Endometrial microvascular endothelial cells (primary cell): ENCODE measurements around the gene GPC2. TPM values are rescaled to one million over a fixed set of nuclear protein-coding genes. Genes with fewer than 3 reads are reported as not detected.

ENCODE experiments used
- in situ Hi-C: cut with HindIII; loops from 2 replicates; pipeline ENCODE4 v1.10.0; 2017; ENCODE audit warnings: low sequenced_read_pairs, low pct_unique_long_range_greater_than_20kb; ENCODE audit errors: inconsistent ontology term
- total RNA-seq: library from RNA; depleted of rRNA; stranded (reverse); fragments of >200 nt; gene quantifications from one replicate; pipeline ENCODE4 v1.2.3, GENCODE V29; 2015; ENCODE audit errors: inconsistent ontology term

The GPC2 gene
- total RNA-seq, 1 donor from 2014 or later, result 0.09 TPM

DNA sequence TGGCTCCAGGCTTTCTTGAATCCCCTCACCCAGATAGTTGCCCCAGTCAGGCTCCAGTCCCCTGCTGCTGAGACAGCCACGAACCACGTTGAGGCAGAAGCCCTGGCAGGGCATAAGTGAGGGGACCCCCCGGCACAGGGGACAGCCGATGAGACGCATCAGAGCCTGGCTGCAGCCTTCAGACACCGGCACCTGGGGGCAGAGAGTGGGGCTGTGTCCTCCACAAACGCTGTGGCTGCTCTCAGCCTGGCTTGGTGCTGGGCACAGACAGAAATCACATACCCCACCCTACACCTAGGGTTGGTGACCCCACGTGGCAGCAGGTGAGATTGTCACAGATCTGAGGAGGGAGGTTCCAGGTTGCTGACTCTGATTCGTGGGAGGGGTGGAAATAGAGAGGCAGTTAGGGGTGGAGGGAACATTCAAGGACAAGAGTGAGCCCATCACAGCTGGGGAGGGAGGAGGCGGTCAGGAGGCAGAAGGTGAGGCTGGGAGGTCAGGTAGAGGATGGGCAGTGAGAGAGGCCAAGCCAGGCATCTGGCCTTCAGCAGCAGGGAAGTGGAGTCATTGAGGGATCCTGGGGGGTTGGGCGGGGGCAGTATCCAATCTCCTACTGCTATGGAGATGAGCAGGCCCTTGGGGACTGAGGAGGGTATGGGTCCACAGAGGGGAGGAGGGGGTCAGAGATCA is 3.2 kb downstream of the GPC2 start:
- in situ Hi-C loops, result no loop called here

- in situ Hi-C loops, result no loop called here
These were observed 5.3 kb downstream of the GPC2 start for GRCh38 chr7:100171840-100172239.

GRCh38 chr7:100171087-100171681 is 6.0 kb downstream of the GPC2 start:
- in situ Hi-C loops, result no loop called here

DNA sequence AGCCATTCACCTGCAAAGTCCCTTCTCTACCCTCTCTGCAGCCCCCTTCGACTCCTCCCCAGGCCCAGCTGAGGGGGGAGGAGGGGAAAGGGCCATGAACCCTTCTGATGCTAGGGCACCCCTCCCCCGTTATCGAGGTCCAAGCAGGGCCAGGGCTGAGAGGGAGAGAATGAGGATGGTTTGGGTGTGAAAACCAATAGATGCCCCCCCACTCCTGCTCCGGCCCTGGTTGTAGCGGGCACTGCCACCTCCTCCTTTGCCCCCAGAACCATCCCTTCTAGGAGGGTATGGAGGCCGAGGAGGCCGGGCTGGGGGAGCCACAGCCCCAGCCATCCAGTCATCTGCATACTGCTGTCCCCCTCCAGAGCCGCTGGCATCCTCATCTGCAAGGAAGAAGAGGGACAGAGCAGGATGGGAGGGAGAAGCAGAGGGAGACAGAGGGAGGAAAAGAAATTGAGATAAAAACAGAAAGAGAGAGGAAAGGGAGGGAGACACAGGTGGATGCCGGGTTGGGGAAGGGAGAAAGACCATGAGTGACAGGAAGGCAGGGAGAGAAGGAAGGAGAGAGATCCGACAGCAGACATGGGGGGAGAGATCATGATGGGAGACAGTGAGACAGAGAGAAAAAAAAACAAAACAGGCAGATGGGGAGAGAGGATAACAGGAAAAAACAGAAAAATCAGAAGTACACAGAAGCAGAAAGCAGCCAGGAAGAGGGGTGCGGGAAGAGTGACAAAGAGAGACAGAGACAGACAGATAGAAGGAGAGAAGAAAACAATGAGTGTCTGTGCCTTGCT is 6.9 kb downstream of the GPC2 start:
- in situ Hi-C loops, result no loop called here

- in situ Hi-C loops, result no loop called here
These were observed 7.9 kb downstream of the GPC2 start for GRCh38 chr7:100169147-100169850.

DNA sequence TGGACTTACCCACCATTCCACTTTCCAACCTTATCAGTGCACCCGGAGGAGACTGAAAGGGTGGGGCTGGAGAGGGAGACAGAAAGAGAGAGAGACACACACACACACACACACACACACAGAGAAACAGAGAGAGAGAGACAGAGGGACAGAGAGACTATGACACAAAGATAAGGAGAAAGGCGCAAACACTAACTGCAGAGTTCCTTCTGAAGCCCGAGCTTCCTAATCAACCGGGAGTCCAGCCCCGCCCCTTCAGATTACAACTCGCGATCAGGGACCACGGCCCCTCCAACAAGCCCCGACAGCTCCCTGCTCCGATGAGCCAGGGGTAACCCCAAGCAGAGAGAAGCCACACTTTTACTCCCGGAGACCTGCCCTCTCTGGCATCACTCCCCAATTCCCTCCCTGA is 9.3 kb downstream of the GPC2 start:
- in situ Hi-C loops, result no loop called here

GRCh38 chr7:100166970-100167911 is 9.9 kb downstream of the GPC2 start:
- in situ Hi-C loops, result no loop called here

DNA sequence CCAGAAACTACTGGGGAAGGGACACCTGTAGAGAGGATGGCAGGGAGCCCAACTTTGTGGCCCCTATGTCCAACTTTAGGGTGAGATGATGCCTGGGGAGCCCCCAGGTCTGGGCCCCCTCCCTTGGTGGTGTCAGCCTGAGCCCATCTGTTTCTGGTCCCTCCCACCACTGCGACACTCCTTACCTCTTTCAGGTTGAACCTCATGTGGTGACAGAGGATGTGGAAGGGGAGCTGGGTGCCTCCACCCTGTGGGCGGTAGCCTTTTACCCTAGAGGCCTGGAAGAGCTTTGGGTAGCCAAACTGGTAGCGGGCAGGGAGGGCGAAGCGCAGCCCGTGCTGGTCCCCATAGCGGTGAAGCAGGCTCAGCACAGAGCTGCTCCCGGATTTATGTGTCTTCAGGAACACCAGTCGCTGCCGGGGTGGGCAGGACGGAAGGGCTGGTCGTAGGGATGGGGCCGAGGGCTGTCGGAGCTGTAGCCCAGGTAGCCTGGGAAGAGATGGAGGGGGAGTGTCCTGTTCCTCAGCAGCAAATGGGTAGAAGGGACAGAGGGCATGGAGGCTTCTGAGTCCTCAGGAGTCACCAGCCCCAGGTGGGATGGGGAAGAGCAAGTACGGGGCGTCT is 10.8 kb downstream of the GPC2 start:
- in situ Hi-C loops, result no loop called here

DNA sequence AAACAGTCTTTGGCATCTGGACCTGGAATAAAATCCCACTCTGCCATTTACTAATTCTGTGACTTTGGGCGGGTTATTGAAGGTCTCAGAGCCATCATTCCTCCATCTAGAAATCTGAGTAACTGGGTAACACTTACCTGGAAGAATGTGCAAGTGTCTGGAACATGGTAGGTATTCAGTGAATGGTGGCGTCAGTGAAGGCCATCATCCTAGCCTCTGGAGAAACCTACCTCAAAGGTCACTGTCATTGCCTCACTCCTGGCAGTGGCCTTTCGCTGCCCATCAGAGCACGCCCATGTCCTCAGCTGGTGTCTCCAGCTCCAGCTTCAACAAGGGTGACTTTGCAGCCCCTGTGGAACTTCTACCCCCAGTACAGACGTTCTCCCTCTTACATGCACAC is 13.3 kb downstream of the GPC2 start:
- in situ Hi-C loops, result no loop called here

DNA sequence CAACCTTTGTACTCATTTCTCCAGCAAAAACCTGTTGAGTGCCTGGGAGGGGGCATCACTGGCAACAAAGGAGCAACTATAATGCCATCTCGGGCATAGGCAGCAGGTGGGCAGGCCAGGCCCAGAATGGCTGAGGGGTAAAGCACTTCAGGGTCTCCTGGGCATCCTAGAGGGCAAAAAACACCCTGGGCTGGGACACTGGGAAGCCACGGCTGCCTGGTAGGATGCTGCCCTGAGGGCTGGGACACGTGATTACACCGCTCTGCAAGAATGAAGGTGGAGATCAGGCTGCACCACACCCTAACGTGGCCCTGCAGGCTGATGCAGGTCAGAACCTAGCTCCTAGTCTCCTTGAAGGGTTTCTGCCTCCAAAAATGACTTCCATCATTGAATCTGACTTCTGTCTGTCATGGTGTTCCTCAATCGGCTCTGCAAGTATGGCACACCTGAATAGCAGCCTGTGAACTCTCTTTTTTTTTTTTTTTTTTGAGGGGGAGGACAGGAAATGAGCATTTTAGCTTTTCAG is 14.1 kb downstream of the GPC2 start:
- in situ Hi-C loops, result no loop called here

- in situ Hi-C loops, result no loop called here
These were observed 17.1 kb downstream of the GPC2 start for GRCh38 chr7:100160067-100160466.

DNA sequence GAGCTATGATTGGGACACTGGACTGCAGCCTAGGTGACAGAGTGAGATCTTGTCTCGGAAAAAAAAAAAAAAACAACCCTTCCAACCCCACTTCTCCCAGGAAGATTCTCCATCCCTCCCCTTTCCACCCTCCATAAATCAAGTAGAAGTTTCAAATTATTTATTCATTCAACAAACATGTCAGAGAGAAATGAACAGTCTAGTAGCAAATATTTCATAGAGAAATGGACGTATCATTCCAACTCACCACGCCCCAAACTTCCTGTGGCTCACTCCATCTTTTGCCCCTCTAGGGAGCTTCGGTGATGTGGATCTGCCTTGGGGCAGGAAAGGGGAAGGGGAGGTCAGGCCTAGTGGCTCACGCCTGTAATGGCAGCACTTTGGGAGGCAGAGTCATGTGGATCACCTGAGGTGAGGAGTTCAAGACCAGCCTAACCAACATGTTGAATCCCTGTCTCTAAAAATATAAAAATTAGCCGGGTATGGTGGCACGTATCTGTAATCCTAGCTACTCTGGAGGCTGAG is 18.0 kb downstream of the GPC2 start:
- in situ Hi-C loops, result no loop called here

DNA sequence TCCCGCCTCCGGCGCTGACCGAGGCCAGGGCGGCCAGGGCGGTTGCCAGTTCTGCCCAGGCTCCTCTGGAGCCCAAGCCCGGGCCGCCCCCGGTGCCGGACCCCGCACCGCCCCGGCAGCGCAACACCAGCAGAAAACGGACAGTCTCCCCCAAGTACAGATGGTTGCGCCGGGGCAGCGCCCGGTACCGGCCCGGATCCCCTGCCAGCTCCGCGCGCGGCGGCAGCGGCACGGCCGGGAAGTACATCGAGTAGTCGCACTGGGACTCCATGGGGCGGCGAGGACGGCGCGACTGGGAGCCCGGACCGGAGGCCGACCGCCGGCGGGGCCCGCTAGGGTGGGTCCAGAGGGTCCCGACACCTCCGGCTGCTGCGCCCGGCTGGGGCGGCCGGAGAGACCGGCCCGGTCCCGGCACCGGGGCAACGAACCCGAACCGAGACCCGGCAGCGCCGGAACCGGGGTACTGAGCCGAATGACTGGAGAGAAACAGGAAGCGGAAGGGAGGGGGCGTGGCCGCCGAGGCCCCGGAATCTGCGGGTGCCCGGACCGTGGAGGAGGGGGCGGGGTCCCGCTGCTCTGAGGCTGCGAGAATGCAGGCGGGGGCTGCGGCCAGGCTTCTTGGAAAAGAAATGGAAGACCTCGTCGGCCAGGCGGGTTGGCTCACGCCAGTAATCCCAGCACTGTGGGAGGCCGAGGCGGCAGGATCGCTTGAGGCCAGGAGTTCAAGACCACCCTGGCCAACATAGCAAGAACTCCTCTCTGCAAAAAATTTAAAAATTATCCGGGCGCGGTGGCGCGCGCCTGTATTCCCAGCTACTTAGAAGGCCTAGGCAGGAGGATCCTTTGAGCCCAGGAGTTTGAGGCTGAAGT is 18.7 kb downstream of the GPC2 start, which contains the start of gene TRAPPC14:
TRAPPC14 (minus strand) TSS at position 495 of the 870 bp plus-strand sequence; CDS start at position 271, 224 bp downstream.
- in situ Hi-C loops, result no loop called here

- in situ Hi-C loops, result no loop called here
These were observed 19.6 kb downstream of the GPC2 start for GRCh38 chr7:100157334-100158228.

DNA sequence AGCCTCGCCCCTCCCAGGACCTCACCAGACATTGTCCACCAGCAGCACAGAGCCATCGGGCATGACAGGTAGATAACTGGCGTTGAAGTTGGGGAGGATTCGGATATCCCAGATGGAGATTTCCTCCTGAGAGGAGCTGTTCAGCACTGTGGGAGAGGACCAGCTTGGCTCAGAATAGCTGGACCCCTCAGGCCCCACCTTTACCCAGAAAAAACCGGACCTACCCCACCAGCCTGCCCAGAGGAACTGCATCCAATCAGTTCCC is 20.2 kb downstream of the GPC2 start:
- in situ Hi-C loops, result no loop called here
